SW 1271 (cell line): ENCODE measurements around the gene ALX4.

Experiments used
- DNase-seq, 2 experiments: peaks; one replicate each; lab custom pipeline; 2025; lab: John Stamatoyannopoulos, UW

Gene ALX4

DNA sequence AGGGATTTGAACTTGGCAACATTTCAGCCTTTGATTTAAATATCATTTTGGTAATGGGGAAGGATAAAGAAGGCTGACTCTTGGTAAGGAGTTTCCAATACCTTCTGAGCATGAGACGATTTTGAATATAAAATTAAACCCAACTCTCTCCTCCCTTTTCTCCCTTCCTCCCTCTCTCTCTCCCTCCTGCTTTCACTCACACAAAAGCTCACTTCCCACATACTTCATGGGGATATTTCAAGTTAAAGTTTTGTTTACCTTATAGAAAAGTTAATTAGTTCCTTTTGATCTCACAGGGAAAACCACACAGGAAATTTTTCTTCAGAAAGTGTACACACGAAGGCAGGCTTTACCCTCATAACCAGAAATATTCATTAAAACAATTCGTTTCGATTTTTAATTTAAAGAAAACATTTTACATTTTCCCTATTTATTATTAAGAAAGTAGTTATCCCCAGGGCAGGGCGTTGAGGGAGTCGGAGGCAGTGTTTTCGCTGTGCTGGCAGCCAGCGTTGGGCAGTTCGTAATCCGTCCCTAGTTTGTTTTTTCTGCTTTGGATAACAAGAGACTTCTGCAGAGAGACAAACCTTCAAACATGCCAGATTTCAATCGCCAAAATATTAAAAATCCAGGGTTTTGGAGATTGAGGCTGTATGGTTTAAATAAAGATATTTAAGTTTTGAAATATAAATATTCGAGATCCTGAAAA, 25.3 kb upstream of the ALX4 start:
- DNase-seq: no peak

DNA sequence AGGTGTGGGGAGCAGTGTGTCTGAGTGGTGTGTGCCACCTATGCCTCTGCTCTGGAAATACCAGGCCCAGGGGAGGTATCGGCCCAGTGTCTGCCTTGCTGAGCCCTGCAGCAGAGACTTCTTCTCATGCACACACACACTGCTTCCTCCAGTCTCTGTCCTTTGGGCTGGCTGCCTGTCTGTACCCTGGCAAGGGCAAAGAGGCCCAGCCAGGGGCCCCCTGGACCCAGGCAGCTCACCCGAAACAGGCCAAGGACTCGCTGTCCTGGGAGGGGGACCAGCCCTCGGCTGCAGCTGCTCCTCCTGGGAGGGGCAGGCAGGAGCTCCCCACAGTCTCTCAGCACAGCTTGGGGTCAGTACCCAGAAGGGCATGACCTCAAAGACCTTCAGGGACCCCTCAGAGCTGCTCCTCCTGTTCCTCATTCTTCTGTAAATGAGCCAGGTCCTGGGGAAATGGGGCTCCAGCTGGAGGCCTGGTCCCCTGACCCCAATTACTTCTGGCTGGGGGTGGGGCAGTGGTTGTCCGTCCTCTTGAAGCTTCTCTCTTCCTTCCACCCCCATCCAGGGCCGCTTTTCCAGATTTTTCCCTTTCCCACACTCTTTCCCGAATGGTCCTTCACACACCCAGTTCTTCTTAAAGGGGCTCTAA, 24.5 kb upstream of the ALX4 start:
- no peak for DNase-seq

DNA sequence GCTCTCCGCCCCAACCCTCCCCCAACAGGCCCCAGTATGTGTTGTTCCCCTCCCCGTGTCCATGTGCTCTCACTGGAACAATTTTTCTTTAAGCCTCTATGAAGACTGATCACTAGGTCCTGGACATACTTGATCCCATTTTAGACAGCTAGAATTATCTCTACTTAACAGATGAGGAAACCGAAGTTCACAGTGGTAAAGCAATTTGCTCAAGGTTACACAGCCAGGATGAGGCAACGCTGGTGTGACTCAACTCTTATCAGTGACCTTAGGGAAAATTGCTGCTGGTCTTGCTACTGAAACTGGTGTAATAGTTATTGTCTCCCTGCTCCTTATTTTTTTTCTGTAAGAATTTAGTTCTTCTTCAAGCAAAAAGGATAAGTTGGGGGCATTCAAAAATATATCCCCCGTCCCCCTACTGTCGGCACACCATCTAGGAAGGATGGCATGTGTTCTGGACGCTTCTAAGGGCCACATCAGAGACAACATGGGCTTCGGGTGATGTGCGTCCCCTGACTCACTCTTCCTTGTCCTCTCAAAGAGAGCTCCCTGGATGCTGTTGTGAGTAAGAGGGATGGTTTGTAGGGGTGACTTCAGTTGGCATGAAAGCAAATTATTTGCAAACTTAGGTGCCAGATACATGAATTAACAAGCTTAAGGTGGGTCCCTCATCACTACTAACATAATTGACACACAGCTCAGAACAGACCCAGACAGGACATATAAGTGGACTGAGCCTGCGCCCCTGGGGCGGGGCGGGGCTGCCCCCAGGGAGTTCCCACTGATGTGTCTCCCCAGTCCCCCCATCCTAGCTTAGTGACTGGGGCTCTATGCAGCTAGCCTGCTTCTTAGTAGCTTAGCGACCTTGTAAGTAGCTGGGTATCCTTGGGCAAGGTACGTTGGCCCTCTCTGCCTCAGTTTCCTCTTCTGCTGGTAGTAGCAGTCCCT, 23.6 kb upstream of the ALX4 start:
- no peak for DNase-seq

DNA sequence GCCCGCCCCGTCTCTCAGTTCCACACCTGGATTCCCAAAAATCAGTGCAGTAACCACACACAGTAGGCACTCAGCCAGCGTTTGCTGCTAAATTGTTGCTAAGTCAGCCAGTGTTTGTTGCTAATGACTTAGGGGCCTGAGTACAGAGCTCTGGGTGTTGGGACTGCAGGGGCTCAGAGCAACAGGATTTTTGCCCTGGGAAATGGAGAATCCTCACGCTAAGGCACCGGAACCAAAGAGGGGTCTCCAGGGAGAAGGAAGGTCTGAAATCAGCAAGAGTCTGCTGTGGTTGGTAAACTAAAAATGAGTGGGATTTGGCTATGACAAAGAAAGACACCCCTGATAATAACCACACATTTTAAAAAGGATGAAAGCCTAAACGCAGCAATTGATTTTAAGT, 22.7 kb upstream of the ALX4 start:
- no peak for DNase-seq

DNA sequence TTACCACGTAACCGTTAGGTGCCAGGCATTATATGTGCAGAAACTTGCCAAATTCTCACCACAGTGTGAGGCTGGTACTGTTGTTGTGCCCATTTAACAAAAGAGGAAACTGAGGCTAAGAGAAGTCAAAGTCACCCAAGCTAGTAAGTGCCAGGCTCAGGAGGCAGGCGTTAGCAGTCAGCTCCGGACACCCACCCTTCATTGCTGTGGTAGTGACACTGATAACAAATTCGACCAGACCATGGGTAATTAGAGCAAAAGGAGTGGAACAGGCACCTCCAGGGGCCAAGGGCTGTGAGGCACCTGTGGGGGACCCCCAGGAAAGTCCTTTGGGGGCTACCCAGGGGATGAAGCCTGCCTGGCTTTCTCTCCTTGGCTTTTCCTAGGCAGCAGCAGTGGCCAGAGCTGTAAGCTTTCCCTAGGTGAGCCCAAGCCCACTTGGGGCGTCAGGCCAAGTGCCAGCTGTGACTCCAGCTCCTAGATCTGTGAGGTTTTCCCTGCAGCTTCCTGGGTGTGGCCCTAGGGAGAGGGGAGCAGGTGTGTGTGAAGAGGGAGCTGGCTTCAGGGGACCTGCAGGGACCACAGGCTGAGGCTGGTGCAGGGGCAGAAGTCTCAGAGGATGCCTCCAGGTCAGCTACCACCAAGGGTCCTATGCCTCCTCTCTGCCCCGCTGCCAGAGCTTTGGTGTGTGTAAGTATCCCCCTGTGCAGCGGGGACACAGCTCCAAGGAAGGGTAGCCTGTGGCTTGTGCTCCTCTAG, 19.7 kb upstream of the ALX4 start:
- no peak for DNase-seq

DNA sequence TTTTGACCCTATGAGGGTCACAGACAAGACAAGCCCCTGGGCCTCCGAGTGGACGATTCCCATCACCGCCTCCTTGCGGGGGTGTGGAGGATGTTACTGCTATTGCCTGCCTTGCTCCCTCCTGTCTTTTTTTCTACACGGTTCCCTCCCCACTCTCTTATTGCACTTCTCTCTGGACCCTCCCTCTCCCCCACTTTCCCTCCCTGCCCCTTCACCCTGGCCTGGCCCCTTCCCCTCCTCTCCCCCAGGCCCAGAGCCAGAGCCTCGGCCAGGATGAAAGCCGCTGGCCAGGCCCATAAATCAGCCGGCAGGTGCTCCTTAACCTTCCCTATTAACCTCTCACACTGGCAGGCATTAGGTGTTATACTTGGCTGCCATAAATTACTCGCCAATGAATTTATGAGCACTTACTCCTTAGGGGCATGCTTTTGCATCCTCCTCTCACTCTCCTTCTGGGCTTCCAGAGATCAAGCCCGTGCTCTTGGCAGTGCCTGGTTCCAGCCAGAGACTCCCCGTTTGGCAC, 18.3 kb upstream of the ALX4 start:
- DNase-seq: no peak

DNA sequence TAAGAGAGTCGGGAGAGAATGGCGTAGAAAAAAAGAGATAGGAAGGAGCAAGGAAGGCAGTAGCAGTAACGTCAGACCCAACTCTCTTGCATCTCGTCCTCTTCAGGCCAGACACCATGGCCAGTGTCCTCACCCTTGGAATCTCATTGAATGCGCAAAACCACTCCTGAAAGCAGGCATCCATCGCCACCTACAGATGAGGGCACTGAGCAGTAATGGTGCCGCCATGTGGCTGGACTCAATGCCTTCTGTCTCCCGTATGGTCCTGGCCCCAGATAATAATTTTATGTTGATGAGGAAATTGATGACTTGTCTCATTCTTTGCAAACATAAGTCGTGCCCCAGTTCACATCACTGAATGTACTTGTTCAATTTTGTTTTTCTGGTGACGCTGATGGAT, 17.8 kb upstream of the ALX4 start:
- DNase-seq: no peak

DNA sequence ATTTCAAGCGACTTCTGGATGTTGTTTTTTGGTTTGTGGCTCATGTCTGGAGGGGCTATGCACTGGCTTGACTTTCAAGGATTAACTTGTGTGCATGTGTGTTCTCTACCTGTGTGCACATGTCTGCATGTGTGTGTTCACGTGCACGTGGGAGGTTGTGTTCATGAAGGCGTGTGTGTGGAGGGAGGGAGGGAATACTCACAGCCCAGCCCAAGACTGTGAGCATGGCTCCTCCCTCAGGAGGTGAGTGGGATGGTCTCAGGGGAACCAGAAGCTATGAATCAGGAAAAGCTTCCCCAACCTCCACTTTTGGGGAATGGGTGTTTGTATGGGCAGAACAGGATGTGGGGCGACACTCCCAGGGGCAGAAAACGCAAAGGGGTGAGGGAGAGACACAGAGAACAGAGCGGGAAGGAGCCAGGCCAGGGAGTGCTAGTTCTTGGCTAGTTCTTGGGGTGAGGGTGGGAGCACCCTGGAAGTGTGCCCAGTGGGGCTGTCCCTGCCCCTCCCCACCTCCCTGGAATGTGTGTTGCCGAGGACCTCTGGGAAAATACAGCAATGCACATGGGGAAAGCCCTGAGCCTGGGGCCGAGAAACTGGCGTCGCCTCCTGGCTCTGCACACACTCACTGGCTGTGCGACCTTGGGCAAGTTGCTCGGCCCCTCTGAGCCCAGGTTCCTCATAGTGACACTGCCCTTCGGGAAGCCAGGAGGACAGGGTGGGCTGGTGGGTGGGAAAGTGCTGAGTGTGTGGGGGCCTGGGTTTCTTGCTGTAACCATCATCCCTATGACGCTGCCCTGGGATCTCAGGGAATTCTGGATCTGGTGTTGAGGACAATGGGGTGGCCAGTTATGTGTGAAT, 16.9 kb upstream of the ALX4 start:
- DNase-seq: no peak

DNA sequence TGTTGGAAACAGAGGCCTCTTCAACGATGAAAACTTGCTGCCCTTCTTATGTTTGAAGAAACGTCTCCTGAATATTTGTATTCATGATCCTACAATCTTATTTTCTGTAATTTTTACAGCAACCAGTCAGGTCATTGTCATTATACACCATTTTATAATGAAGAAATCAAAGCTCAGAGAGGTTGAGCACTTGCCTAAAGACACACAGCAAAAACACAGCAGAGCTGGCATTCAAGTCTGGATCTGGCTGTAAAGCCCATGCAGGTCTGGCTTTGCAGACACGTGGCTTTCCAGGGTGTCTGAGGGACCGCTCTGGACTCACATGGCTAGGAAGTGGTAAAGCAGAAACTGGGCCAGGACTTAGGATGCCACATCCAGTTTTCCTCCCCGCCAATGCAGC, 15.8 kb upstream of the ALX4 start:
- no peak for DNase-seq

DNA sequence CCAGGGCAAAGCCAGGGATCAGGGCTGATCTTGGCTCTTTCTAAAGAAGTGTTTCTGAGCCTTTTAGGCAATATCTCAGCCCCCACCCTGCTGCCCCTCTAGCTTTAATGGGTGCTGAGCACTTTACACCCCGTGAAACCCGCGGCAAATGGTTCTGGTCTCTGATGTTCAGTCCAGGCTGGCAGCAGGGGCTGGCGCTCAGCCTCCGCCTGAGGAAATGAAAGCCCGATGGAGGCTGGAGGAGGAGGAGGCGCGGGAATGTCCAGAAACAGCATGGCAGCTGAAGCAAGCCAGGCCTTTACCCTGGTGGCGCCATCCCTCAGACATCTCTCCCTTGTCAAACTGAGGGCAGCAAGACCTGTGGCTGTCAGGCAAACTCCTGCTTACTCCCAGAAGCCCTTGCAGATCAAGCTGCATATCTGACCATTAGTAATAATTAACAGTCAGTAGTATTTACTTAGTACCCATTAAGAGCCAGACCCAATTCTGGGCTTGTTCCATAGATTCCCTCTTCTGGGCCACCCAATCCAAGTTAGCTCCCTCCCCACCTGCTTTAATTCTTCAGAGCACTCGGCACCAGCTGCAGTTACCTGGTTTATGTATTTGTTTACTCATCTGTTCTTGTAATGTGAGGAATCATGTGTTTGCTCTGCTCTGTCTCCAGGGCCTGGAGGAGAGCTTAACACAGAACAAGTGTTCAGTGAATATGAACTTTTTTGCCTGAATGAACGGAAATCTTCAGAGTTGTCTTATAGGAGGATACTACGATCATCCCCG, 15.0 kb upstream of the ALX4 start:
- DNase-seq: no peak

DNA sequence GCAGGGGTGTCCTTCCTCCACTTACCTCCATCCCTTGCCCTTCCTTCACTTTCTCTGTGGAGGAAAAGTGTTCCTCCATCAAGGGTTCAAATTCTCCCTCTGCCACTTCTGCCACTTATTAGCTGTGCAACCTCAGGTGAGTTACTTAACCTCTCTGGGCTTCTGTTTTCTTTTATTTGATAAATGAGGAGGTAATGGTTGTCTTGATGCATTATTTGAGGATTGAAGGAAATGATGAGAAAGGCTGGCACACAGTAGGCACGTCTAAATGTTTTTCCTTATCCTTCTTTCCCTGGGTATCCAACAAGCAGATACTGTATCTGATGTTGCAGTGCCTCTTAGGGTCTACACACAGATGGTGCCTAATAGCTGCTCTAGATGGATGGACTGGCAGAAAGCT, 14.3 kb upstream of the ALX4 start:
- DNase-seq: no peak

DNA sequence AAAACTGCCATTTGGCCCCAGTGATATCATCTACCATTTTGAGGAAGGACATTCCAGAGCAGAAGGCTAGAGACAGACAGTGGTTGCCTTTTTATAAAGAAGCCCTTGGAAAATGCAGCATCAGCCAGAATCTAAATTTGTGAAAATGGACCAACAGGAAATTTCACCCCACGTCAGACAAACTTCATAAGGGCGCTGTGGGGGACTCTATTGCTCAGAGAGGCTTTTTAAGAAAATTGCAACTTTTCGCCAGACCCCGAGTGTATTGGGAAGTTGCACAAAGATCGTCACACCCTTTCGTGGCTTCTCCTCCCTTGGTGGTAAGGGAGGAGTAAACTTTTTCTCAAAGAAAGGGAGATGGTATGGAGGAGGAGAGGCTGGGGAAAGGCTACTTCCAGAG, 12.3 kb upstream of the ALX4 start:
- no peak for DNase-seq

DNA sequence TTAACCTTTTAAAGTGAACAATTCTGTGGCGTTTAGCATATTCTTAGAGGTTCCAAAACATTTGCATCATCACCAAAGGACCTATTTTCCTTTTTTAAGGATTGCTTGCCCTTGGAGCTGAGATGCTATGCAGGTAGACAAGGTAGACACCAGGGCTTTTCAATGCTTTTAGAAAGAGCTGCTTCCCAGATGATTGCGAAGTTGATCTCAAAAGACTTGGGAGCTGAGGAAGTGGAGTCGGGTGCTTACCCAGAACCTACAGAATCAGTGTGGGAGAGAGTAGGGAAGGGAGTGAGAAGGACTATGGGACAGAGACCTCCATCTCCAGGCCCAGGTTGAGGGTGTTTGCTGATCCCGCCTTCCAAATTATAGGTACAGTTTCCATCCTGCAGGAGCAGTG, 11.1 kb upstream of the ALX4 start:
- no peak for DNase-seq

DNA sequence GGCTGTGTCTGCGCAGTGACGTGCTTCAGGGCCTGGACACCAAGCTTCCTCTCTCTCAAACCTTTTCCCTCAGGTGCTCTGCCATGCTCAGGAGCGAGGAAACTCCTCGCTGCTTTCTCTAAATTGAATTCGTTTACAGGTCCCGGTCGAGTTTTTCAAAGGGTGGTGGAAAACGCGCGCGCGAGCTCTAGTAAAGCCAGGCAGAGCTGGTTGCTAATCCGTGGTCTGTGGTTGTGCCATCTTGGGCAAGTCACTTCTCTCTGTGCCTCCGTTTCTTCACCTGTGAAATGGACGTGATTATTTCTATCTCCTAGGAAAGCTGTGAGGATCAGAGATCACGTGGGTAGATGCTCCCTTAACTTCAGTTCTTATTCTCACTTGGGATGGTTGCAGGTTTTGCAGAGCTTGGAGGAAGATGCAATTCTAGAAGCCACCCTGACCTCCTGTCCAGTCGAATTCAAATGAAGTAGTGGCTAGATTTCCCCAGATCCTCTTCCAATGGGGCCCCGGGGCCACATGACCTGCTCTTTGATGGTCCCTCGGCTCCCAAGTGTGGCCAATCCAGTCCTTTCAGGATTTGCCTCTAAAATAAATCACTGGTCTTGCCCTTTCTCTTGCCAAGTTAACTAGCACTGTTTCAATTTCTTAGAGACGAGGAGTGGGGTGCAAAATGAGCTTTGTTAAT, 10.5 kb upstream of the ALX4 start:
- no peak for DNase-seq

DNA sequence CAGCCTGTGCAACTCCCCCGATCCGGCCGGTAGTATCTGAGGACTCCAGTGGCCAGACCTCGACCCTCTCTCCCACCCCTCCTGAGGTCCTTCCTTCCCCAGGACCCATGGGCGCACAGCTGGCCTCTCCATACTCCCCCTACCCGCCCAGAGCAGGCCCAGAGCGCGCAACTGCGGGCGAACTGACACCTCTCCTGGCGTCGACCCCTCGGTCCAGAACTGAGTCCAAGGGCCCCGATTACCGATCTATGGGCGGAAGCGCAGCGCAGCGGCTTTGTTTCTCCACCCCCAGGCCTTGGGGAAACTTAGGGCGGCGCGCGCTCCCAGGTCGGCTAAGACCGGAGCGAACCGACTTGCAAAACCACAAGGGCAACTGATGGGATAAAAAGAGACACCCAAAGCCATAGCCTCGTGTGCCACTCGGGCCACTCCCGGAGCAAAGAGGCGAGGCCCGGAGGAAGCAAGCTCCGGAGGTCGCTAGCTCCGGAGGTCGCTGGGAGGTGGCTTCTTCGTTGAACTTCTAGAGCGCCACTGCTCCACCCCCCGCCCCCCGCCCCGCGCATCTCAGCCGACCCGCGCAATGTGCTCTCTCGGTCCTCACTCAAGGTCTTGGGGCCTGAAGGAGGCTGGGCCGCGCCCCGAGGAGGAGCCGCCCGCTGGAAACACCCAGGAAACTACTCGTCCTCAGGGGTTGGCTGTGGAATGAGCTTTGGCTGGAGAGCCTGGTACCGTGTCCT, 9.8 kb upstream of the ALX4 start:
- DNase-seq: no peak

DNA sequence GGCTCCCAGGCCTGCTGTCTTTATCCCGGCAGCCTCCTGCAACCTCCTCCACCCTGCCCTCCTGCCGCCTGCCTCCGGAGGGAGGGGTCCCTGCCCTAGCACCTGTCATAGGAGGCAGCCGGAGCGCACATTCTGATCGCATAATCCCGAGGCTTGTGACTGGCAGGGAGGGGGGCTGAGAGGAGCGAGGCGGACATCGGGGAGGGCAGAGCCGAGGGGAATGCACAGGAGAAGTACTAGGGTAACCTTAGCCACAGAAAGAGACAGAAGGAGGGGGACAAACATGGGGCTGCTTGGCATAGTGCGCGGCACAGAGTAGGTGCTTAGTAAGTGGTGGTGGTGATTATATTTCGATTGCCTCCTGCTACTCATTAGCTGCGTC, 9.2 kb upstream of the ALX4 start:
- no peak for DNase-seq

DNA sequence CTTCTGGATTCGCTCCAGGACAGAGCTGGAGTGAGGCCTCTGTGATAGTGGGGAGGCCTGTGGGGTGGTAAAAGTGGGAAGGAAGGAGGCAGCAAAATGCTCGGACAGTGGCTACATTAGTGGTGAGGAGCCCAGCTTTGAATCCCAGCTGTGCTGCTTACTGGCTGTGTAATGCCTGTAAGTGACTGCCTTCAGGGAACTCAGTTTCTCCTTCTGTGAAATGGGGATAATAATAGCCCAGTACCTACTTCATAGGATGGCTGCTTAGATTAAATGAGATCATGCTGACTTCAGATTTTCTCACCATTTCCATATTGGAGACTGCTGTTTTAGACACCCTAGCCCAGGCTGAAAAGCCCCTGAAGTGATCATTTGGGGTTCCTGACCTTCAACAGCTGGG, 8.4 kb upstream of the ALX4 start:
- no peak for DNase-seq

DNA sequence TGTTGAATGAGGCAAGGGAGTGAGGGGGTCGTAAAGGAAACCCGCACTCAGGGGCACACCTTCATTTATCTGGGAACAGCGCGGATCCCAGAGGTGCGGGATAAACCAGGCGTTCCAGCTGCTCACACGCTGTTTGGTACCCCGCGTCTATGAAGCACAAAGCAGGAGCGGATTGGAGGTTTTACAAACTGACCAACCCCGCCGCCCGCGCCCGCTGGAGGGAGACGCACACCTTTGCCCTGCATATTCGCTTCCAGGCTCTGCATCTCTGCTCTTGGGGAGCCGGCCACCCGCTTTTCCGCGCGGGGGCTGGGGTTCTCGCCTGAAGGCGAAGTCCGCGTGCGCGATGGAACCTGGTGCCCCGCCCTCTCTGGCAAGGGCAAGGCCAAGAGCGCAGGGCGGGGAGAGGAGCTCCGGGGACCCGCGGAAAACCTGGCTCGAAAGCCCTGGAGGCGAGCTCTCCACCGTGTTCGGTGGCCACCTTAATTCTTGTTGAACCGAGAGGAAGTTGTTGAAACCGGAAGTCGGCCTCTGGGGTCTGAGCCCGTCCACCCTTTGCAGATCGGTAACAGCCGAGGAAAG, 6.8 kb upstream of the ALX4 start:
- DNase-seq: no peak
